ENCODE measurements around the gene MCU. TPM values are rescaled to one million over a fixed set of nuclear protein-coding genes. Genes with fewer than 3 reads are reported as not detected.
"Not testable (repeated sequence)": the region's sequence is repeated elsewhere in the genome, so short reads cannot be mapped to it uniquely, and the experiment has no call there.

Gene MCU, protein sequence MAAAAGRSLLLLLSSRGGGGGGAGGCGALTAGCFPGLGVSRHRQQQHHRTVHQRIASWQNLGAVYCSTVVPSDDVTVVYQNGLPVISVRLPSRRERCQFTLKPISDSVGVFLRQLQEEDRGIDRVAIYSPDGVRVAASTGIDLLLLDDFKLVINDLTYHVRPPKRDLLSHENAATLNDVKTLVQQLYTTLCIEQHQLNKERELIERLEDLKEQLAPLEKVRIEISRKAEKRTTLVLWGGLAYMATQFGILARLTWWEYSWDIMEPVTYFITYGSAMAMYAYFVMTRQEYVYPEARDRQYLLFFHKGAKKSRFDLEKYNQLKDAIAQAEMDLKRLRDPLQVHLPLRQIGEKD
- total RNA-seq, result 37.7 and 39.0 TPM in 2 replicates

DNA sequence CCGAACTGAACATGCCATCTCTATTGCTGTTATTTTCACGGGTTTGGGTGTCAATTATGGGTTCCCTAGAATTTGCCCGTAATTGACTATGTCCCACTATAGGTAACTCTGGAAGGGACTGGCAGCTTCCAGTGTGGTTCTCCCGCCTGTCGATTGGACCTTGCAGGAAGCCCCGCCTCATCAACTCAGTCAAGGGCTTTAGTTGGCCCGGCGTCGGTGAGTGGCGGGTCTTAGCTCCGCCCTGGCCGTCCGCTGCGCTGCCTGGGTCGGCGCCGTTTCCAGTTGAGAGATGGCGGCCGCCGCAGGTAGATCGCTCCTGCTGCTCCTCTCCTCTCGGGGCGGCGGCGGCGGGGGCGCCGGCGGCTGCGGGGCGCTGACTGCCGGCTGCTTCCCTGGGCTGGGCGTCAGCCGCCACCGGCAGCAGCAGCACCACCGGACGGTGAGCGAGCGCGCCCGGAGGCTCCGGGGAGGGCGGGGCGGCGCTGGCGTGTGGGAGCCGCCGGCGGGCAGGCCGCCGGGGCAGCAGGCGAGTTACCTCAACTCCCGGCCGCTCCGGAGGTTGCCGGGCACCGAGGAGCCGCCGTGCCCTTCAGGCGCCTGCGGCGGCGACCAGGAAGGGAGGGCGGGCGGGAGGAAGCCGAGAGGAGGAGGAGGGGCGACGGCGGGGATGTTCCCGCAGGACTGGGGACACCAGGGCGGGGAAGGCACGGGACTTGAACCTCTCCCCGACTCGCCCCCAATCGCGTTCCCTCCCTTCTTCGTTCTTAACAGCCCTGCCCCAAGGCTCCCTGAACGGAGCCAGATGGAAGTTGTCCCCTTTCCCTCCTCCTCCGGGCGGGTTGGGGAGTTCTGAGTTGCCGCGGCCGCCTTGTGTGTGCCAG is at the start of gene MCU:
TSS of gene MCU (plus strand) at position 281 of the 881 bp plus-strand sequence. CDS start at position 290, 9 bp downstream.
- DNase-seq (ENCODE audit: low read depth in 2 of 2), result peak; percentile 90 to 97

DNA sequence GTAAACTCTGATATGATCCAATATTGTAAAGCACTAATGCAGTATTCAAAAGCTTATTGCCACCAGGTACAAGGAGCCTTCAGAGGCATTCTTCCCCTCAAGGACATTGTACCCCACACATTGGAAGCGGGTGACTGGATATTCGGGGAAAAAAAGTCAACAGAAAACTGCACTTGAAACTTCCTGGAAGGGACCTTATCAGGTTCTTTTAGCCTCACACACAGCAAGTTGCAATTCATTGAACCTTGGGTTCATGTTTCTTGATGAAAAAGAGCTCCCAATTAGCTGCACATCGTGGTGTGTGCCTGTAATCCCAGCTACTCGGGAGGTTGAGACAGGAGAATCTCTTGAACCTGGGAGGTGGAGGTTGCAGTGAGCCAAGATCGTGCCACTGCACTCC is 49.6 kb upstream of the MCU start:
- DNase-seq (ENCODE audit: low read depth in 2 of 2), result no peak

DNA sequence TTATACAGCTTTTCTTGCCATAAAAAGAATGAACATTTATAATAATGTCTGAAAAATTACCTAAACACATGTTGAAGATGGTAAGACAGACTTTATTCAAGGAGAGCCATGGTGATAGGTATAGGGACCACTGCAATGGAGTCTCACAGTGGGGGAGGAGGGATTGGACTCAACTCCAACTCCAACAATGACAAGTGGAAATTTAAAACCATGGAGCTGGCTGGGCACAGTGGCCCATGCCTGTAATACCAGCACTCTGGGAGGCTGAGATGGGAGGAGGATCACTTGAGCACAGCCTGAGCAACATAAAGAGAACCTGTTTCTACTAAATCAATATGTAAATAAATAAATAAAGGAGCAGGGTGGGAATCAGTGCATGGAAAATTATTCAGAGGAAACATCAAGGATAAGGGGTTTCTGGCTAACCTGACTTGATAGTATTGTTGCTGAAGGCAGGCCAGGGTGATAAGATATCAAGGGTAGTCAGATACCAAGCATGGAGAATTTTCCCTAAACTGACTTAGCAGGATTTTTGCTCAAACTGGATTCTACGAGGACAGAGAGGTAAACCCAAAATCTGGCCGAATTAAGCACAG is 46.6 kb upstream of the MCU start:
- DNase-seq (ENCODE audit: low read depth in 2 of 2), result no peak

DNA sequence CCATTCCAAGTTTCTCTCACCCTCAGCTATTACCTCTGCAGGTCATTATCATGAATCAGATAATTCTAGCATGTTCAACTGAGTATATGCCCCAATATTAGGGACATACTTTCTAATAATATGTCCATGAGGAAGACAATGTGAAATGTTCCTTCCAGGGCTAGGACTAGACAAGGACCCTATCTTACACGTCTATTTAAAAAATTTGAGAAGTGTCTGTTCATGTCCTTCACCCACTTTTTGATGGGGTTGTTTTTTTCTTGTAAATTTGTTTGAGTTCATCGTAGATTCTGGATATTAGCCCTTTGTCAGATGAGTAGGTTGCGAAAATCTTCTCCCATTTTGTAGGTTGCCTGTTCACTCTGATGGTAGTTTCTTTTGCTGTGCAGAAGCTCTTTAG is 45.0 kb upstream of the MCU start:
- DNase-seq (ENCODE audit: low read depth in 2 of 2), result not testable (repeated sequence)

DNA sequence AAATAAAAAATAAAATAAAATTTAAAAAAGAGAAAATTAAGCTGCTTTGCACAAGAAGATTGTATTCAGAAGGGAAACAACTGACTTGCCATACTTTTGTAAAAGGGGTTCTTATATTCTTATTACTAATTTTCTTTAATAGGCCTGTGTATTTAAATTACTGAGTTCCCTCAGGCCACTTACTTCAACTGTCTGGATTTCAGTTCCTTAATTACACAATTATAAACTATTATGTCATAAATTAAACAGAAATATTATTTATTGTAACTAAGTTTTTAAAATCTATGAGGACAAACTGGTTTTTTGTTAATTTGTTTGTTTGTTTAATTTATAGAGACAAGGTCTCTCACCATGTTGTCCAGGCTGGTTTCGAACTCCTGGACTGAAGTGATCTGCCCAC is 43.6 kb upstream of the MCU start:
- DNase-seq (ENCODE audit: low read depth in 2 of 2), result no peak

DNA sequence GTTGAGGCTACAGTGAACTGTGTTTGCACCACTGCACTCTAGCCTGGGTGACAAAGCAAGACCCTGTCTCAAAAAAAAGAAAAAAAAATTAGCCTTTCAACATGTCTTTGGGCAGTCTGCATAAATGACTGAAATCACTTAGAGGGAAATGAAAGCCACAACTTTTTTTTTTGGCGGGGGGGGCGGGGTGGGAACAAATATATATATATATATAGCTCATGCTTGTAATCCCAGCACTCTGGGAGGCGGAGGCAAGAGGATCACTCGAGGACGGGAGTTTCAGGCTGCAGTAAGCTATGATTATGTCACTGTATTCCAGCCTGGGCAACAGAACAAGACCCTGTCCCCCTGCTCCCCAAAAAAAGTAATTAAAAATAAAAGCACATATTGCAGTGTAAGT is 42.7 kb upstream of the MCU start:
- DNase-seq (ENCODE audit: low read depth in 2 of 2), result no peak

DNA sequence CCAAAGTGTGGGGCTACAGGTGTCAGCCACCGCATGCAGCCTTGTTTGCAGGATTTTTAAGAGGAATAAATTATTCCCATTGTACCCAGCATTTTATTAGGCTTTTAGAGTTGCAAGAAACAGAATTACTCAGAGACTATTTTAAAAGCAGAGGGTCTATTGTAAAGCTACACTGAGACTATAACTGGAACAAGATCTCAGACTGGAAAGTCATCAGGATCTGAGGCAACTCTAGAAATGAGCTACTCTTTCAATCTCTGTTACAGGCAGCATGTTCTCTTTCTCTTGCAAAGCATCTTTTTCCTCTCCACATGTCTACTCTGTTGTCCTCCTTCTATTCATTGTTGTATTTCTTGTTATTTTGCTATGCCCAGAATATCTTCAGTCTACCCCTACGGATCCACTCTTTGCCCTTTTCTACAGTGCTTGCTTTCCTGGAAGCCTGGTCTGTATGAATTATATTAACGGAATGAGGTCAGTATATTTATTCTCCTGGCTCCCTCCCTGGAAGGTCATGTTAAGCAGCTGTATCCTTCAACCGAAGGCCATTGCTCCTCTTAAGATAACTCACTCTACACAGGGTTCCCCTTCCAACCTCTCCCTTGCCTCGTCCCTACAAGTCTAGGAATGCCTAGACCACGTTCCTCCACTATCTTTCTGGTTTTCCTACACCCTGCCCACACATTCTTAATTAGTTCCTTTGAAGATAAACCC is 38.4 kb upstream of the MCU start:
- DNase-seq (ENCODE audit: low read depth in 2 of 2), result no peak

DNA sequence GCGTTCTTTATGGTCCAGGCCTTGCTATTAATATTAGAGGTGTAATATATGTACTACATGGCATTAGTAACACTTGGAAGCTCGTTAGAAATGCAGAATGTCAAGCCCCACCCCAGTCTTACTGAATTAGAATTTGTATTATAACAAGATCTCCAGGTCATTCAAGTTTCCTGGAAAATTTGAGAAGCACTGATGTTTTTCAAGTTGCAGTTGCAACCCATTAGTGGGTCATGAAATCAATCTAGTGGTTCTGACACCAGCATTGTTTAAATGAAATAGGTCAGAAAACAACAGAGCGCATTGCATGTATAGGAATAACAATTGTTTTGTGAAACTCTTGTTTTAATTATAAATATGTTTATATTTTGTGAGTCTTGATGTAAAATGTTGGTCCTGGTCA is 37.2 kb upstream of the MCU start:
- DNase-seq (ENCODE audit: low read depth in 2 of 2), result no peak

DNA sequence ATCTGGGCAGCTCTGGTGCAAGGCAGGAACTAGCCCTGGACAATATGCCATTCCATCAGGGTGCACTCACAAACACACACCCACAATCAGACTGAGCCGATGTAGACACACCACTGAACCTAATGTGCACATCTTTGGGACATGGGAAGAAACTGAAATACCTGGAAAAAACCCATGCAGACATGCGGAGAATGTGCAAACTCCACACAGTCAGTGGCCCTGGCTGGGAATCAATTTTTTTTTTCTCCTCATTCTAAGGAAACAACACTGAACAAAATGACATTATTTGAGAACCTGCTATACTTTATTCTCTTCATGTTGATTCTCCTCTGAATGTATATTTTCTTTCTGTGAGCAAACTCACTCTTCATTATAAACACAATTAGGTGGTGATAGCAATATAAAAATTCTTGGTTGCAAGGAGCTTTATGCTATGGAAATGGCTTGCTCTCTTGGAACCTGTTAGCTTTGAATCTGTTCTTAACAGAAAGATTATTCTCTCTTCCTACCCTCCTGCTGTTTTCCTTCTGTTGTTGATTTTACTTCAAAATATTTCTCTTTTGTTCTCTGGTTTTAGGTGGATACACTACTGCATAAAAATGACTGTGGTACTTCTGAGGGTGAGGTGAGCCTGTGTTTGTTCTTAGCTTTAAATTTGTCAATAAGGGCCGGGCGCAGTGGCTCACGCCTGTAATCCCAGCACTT is 33.1 kb upstream of the MCU start:
- DNase-seq (ENCODE audit: low read depth in 2 of 2), result no peak

DNA sequence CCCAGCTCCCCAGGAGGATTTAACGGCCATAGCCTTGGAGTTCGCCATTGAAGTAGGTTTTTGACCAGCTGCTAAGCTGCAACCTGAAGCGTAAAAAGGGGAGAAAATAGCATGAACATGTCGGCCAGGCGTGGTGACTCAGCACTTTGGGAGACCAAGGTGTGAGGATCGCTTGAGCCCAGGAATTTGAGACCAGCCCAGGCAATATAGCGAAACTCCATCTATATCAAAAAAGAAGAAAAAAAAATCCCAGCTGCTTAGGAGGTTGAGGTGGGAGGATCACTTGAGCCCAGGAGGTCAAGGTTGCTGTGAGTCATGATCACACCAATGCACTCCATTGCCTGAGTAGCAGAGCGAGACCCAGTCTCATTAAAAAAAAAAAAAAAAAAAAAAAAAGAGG is 32.2 kb upstream of the MCU start:
- DNase-seq (ENCODE audit: low read depth in 2 of 2), result no peak

DNA sequence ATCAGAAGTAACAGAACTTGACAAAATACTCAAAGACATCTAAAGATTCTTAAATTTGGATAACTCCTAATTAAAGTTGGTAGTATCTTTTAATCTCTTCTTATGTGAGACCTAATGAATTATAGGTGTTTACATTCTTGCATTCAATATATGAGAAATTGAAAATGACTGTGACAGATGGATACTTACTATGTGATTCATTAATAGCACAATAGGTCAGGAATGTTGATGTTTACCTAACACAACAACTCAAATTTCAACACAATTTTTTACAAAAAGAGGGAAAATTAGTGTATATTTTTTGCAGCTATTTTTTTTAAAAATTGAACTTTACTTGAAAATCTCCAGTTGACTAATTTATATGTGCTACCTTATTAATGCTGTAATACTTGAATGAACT is 31.7 kb upstream of the MCU start:
- DNase-seq (ENCODE audit: low read depth in 2 of 2), result no peak

DNA sequence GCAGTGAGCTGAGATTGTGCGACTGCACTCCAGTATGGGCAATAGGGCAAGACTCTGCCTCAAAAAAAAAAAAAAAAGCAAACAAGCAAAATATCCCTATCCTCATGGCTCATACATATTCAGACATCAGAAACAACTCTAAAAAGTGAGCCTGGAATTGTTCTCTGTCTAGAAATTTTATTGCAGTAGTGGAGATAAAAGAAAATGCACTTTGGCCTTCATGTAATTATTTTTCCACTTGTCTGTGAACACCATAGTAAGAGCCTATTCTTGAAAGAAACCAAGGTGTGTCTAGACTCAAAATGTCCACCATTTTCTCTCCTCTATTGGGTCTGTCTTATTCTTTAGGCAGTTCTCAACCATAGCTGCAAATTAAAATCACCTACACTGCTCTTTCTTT is 30.5 kb upstream of the MCU start:
- no peak for DNase-seq (ENCODE audit: low read depth in 2 of 2)

DNA sequence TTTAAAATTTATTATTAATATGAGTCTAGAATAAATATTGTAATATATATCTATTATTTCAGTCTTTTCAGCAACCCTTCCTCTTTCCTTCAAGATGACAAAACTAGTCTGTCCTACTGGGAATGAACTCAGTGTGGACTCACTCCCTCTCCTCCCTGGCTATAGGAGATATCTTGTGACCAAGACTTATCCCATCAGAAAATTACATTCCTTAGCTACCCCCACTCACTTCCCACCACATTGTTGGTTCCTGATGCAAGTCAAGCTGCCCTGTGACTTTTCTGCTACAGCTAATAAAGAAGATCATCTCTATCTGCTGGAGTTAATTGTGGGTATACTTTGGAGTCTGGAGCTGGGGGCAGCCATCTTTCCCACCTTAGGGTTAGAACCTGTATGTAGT is 28.0 kb upstream of the MCU start:
- DNase-seq (ENCODE audit: low read depth in 2 of 2), result no peak

DNA sequence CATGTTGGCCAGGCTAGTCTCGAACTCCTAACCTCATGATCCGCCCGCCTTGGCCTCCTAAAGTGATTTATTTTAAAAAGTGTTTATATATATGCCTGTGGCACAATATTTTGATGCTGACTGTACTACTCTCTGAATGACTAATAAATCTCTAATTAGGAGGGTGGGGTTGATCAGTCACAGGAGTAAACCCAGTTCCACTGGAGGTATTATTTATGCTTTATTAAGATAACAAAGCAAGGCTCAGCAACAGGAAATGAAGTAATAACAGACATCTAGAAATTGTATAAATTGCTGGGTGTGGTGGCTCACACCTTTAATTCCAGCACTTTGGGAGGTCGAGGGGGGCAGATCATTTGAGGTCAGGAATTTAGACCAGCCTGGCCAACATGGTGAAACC is 26.0 kb upstream of the MCU start:
- no peak for DNase-seq (ENCODE audit: low read depth in 2 of 2)

DNA sequence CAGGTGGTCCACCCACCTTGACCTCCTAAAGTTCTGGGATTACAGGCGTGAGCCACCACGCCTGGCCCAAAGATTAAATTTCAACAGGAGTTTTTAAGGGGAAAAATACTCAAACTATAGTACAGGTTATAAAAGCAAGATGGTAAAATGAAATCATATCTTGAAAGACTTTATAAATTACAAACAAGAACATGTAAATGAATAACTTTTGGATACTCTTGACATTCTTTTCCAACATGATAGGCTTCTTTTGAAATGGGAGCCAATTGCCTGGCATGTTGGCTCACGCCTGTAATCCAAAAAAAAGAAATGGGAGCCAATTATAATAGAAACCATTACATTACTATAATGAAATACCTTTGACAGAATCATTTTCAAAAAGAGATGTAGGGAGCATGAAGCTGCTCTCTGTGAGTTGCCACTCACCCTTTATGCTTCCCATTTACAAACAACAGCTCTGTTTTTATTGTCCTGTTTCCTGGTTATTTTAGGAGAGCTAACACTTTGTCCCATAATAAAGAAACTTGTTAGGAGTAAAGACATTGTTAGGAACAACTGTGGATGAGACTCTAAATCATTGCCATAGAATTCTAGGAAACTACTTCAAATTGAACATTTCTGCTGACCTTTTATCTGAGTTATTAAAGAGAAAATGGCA is 24.6 kb upstream of the MCU start:
- DNase-seq (ENCODE audit: low read depth in 2 of 2), result no peak

DNA sequence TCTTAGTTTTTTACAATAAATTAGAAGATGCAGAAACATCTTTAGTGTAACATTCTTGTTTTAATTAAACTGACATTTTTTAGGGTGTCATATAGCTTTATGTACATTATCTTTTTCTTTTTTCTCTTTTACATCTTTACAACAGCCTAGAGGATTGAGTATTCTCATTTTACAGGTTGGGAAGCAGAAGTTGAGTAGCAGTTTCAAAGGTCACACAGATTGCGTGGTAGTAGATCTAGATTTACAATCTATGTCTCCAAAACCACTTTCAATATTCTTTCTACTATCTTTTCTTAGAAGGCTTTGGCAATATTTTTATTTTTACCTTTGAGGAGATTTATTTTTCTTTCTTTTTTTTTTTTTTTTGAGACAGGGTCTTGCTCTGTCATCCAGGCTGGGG is 18.7 kb upstream of the MCU start:
- no peak for DNase-seq (ENCODE audit: low read depth in 2 of 2)

DNA sequence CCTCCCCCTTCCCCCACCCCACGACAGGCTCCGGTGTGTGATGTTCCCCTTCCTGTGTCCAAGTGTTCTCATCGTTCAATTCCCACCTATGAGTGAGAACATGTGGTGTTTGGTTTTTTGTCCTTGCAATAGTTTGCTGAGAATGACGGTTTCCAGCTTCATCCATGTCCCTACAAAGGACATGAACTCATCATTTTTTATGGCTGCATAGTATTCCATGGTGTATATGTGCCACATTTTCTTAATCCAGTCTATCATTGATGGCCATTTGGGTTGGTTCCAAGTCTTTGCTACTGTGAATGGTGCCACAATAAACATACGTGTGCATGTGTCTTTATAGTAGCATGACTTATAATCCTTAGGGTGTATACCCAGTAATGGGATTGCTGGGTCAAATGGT is 17.8 kb upstream of the MCU start:
- not testable (repeated sequence) for DNase-seq (ENCODE audit: low read depth in 2 of 2)

DNA sequence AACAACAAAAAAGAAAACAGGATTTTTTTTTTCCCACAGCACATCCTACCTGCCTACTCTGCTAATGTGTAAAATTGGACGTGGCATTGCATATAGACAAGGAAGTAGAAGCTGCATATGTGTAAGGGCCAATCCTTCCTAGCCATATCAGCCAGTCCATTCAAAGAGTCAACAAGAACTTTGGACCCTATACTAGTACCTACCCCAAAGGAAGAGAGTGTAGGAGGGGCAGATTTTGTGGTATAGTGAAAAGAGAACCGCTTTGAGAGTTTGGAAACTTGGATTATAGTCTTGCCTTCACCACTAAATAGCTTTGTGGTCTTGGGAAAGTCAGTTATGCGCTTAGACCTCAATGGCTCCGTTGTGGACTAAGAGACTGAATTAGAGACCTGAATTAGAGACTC is 12.1 kb upstream of the MCU start:
- DNase-seq (ENCODE audit: low read depth in 2 of 2), result no peak

DNA sequence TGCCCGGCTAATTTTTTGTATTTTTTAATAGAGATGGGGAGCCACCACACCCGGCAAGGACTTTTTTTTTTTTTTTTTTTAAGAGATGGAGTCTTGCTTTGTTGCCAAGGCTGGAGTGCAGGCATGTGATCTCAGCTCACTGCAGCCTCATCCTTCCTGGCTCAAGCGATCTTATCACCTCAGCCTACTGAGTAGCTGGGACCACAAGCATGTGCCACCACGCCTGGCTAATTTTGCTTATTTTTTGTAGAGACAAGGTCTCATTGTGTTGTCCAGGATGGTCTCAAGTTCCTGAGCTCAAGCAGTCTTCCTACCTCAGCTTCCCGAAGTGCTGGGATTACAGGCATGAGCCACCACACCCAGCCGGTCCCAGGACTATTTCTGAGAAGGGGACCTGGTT is 9.3 kb upstream of the MCU start:
- no peak for DNase-seq (ENCODE audit: low read depth in 2 of 2)

DNA sequence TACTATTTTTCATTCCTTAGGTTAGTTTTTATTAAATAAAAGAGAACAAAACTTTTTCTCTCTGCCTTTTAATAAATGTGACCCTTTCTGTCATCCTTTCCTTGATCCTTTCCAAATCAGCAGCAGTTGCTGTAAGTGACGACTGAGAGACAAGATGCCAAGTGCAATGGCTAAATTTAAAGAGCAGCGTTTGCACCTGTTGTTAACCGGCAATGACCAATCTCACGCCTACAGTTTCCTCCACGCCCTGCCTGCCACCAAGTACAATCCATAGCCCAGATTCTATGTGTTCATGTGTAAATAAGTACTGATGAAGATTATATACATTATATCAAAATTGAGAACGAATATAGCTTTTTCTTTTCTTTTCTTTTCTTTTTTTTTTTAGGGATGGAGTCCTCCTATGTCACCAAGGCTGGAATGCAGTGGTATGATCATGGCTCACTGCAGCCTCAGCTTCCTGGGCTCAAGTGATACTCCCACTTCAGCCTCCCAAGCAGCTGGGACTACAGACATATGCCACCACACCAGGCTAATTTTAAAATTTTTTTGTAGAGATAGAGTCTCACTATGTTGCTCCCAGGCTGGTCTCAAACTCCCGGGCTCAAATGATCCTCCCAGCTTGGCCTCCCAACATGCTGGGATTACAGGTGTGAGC is 6.5 kb upstream of the MCU start:
- no peak for DNase-seq (ENCODE audit: low read depth in 2 of 2)
